DMS 273 (cell line): Measurements from ENCODE around the gene MR1.
A peak's percentile ranks its signal among the peaks of the same experiment; 100 is the strongest.

ENCODE experiments used
- DNase-seq: peaks from one replicate; lab custom pipeline; 2025; ENCODE audit not compliant: unreplicated experiment; lab: John Stamatoyannopoulos, UW

The MR1 gene

GRCh38 chr1:181033799-181034451 lies at the start of gene MR1:
Gene MR1, plus strand, starts transcription at chr1:181033983. Its CDS starts 25 bp downstream, at chr1:181034008.
- DNase-seq, result peak; percentile 90

DNA sequence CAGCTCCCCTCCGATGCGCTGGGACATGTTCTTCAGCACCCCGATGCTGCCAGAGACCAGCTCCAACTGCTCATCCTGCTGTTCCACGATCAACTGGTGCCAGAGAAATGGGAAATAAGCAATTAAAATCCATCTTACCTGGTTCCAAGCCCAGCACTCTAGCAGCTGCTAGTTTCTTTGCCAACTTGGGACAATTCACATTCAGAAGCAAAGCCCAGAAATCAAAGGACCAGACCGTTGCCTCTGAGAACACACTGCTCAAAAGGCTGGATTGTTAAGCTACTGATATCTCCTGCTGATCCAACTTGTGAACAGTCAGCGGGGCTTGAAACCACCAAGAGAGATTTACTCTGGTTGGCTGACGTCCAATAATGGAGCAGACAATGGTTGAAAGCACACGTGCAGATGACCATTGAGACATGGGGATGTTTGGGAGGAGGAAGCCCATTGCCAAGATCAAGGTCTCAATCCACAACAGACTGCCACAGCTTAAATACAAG lies 45.5 kb upstream of the MR1 start:
- DNase-seq, result peak; percentile 71

DNA sequence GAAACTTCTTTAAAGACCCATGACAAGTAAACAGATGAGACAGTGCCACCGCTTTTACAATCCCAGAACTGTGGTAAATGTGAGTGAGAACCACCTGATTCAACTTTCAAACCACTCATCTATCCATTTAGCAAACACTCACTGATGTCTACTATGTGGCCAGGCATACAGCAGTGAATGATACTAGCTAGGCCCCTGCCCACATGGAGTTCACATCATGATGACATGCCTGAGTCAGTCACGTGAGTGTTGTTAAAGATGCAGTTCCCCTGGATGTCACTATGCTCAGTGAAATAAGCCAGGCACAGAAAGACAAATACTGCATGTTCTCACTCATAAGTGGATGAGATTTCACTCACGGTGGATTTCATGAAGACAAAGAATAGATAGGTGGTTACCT lies 39.5 kb upstream of the MR1 start:
- DNase-seq, result no peak

GRCh38 chr1:180997843-180998504 lies 35.8 kb upstream of the MR1 start:
- DNase-seq, result no peak

GRCh38 chr1:181001091-181001780 lies 32.5 kb upstream of the MR1 start:
- no peak for DNase-seq

GRCh38 chr1:181002582-181003172 lies 31.1 kb upstream of the MR1 start:
- DNase-seq, result no peak

DNA sequence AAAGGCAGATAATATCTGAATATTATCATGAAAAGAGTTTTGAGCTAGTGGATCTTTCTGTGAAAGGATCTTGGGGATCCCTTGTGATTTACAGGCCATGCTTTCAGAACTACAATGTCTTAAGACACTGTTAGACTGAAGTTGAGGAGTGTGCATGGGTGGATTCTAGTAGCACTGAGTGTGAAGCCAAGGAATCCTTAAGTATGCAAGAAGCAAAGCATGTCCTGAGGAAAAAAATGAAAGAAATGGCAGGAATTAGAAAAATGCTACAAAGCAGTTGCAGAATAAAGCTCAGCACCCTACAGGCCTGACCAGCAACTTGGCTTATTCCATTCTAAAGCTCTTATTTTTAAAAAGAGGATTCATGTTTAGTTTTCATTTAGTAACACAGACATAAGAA lies 23.0 kb upstream of the MR1 start:
- no peak for DNase-seq

- no peak for DNase-seq
Observed at GRCh38 chr1:181011301-181012202, 22.2 kb upstream of the MR1 start.

GRCh38 chr1:181012203-181012745 lies 21.5 kb upstream of the MR1 start:
- no peak for DNase-seq

GRCh38 chr1:181013144-181013543 lies 20.6 kb upstream of the MR1 start:
- DNase-seq, result no peak

GRCh38 chr1:181014477-181015250 lies 19.1 kb upstream of the MR1 start:
- DNase-seq, result no peak

DNA sequence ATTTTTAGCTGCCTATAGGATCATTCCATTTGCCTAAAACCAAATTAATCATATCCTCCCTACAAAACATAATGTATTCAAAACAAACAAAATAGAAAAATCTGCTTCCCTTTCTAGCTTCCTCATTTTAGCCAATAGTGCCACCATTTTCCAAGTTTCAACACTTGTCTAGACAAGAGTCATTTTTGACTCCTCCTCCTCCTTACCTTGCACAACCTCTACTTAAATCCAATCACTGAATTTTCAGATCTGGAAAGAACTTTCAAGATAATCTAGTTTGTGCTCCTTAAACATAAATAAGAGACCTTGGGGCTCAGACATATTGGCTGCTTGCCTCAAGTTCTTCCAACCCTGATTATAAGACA lies 18.6 kb upstream of the MR1 start:
- DNase-seq, result no peak

DNA sequence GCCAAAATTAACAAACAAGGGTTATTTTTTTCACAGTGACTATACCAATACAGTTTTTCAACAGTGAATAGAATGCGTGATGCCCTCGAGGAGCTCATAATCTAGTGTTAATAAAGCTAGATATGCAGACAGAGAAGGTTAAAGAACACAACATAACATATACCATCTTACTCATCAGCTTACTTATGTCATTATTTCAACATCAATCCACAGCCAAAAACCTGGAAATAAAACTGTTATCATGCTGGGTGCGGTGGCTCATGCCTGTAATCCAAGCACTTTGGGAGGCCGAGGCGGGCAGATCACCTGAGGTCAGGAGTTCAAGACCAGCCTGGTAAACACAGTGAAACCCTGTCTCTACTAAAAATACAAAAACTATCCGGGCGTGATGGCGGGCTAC lies 17.2 kb upstream of the MR1 start:
- DNase-seq, result no peak

DNA sequence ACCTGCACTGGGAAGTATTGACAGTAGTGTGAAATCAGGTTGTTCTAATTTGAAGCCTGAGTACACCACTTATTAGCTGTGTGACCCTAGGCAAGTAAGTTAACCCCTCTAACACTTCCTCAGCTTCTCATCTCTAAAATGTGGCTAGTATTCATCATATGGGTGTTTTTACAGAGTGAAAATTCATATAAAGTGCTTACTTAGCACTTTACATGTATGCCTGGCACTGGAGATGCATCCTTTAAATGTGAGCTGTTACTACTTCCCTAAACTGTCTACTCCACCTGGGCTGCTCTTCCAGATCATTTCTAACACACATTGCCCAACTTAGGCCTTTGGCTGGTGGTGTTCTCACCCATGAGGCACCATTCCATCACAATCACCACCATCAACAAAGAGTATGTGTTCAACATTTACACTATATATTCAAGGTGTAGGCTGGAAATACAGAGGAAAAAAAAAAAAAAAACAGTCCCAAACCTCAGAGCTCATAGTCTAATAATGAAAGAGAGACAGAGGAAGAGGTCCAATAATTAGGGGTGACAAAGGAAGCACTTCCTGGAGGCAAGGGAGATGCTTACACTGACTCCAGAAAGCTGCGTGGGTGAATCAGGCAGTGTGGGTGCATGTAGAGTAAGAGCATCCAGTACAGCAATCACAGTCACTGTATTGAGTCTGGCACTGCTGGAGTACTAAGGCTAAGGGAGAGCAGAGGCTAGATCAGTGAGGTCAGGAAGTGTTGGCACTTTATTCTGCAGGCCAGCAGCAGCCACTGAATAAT lies 14.7 kb upstream of the MR1 start:
- DNase-seq, result no peak

GRCh38 chr1:181021159-181021558 lies 12.6 kb upstream of the MR1 start:
- no peak for DNase-seq

DNA sequence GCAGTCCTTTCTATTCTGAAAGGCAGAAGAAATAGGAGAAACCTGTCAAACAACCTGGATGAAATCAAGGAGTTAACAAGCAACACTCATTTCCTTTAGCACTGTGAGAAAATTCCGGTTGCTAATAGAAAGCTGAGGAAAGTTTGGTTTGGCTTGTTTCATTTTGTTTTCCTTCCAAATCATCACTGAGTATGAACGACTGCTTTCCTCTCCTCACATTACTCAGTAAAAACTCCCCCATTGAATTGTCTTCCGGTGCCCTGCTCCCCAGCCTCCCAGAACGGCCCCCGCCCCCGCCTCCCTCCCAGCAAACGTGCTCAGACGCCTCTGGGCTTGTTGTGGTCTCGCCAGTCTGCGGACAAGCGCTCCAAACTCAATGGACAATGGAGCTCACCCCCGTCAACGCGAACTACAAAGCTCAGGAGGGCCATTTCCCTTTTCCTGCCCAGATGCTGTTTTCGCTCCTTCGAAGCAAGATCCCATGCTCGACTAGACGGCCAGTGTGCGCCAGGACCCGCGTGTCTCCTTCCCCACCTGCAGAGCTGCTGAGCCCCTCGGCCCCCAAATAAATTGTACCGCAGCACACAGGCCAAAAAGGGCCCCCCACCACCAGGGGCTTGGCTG lies 11.9 kb upstream of the MR1 start:
- peak; percentile 75 for DNase-seq

- DNase-seq, result no peak
Observed at GRCh38 chr1:181023265-181024057, 10.3 kb upstream of the MR1 start.

DNA sequence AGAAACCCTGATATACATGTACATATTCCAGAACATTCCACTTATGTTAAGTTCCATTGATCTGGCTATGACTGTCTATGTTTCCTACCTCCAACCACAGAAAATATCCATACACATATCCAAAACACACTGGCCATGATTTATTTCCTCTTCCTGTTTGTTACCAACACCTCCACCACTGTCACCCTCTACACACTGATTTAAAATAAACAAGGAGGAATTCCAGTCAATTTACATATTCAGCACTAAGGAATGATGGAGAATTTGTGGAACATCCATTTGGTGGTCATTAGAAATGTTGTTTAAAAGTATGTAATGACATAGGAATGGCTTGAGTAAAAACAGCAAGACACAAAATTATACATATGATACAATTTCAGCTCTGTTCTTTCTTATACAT lies 5.6 kb upstream of the MR1 start:
- no peak for DNase-seq
